ENCODE measurements around the gene ANKRD62.

The ANKRD62 gene

GRCh38 chr18:12079491-12080237 is 14.0 kb upstream of the ANKRD62 start:
- Histone ChIP-seq H4K20me1 (ENCODE audit: control insufficient read depth, insufficient read depth, low read depth, low read length) (no peaks in the 10 kb centered on the region), H3K9me3 (ENCODE audit: control insufficient read depth, insufficient read depth, low read length) (no peaks in the 10 kb centered on the region), H3K36me3 (ENCODE audit: control insufficient read depth, low read length) (no peaks in the 10 kb centered on the region), H3K79me2 (ENCODE audit: control insufficient read depth, low read length) (no peaks in the 10 kb centered on the region), H3K9me2 (replicated peaks; ENCODE audit: control insufficient read depth, low read length) (no peaks in the 10 kb centered on the region), H3F3A (ENCODE audit: control insufficient read depth, insufficient read depth) (no peaks in the 10 kb centered on the region), H3K4me1 (ENCODE audit: control insufficient read depth, low read length) (no peaks in the 10 kb centered on the region), H3K27me3 (ENCODE audit: control insufficient read depth, low read length) (no peaks in the 10 kb centered on the region), H3K4me2 (ENCODE audit: low read length) (no peak overlapping the region), H3K4me3 (ENCODE audit: low read length) (no peak overlapping the region), H3K27ac (ENCODE audit: low read depth, low read length) (no peak overlapping the region)
- TF ChIP-seq CTCF (IDR thresholded peaks at IDR 0.05; ENCODE audit: low read depth, low read length, poor library complexity, severe bottlenecking) = no peak
- TF ChIP-seq EZH2phosphoT487 (IDR thresholded peaks at IDR 0.05; ENCODE audit: borderline replicate concordance, low read length) = no peak

- Histone ChIP-seq H3F3A (ENCODE audit: control insufficient read depth, insufficient read depth) (no peaks in the 10 kb centered on the region), H4K20me1 (ENCODE audit: control insufficient read depth, insufficient read depth, low read depth, low read length) (no peaks in the 10 kb centered on the region), H3K4me1 (ENCODE audit: control insufficient read depth, low read length) (no peaks in the 10 kb centered on the region), H3K4me3 (ENCODE audit: low read length) (no peak overlapping the region), H3K27me3 (ENCODE audit: control insufficient read depth, low read length) (no peaks in the 10 kb centered on the region), H3K79me2 (ENCODE audit: control insufficient read depth, low read length) (no peaks in the 10 kb centered on the region), H3K4me2 (ENCODE audit: low read length) (no peak overlapping the region), H3K27ac (ENCODE audit: low read depth, low read length) (no peak overlapping the region), H3K9me3 (ENCODE audit: control insufficient read depth, insufficient read depth, low read length) (no peaks in the 10 kb centered on the region), H3K36me3 (ENCODE audit: control insufficient read depth, low read length) (no peaks in the 10 kb centered on the region), H3K9me2 (replicated peaks; ENCODE audit: control insufficient read depth, low read length) (no peaks in the 10 kb centered on the region)
- TF ChIP-seq EZH2phosphoT487 (IDR thresholded peaks at IDR 0.05; ENCODE audit: borderline replicate concordance, low read length) (no peak), CTCF (IDR thresholded peaks at IDR 0.05; ENCODE audit: low read depth, low read length, poor library complexity, severe bottlenecking) (no peak)
These were observed 8.5 kb upstream of the ANKRD62 start for GRCh38 chr18:12085136-12085535.

GRCh38 chr18:12085786-12086185 is 7.9 kb upstream of the ANKRD62 start:
- Histone ChIP-seq H4K20me1 (ENCODE audit: control insufficient read depth, insufficient read depth, low read depth, low read length) (no peaks in the 10 kb centered on the region), H3K9me2 (replicated peaks; ENCODE audit: control insufficient read depth, low read length) (no peaks in the 10 kb centered on the region), H3K27ac (ENCODE audit: low read depth, low read length) (no peak overlapping the region), H3K79me2 (ENCODE audit: control insufficient read depth, low read length) (no peaks in the 10 kb centered on the region), H3F3A (ENCODE audit: control insufficient read depth, insufficient read depth) (no peaks in the 10 kb centered on the region), H3K27me3 (ENCODE audit: control insufficient read depth, low read length) (no peaks in the 10 kb centered on the region), H3K4me1 (ENCODE audit: control insufficient read depth, low read length) (no peaks in the 10 kb centered on the region), H3K4me3 (ENCODE audit: low read length) (no peak overlapping the region), H3K9me3 (ENCODE audit: control insufficient read depth, insufficient read depth, low read length) (no peaks in the 10 kb centered on the region), H3K4me2 (ENCODE audit: low read length) (no peak overlapping the region), H3K36me3 (ENCODE audit: control insufficient read depth, low read length) (no peaks in the 10 kb centered on the region)
- TF ChIP-seq CTCF (IDR thresholded peaks at IDR 0.05; ENCODE audit: low read depth, low read length, poor library complexity, severe bottlenecking) (no peak), EZH2phosphoT487 (IDR thresholded peaks at IDR 0.05; ENCODE audit: borderline replicate concordance, low read length) (no peak)

Measured in DOHH2 (cell line).